Osteoblast (primary cell): ENCODE data around the gene ARHGAP6. TPM values are rescaled to one million over a fixed set of nuclear protein-coding genes. Genes with fewer than 3 reads are reported as not detected.
A peak's percentile ranks its signal among the peaks of the same experiment; 100 is the strongest.

ENCODE experiments used
- DNase-seq: peaks from one replicate; pipeline ENCODE4 v3.0.0; 2011; ENCODE audit warnings: low spot score, mixed read lengths; ENCODE audit not compliant: insufficient read length; ENCODE audit errors: missing footprints
- H2AFZ ChIP-seq: 2 replicates; pipeline ENCODE4 v1.6.0; 2011; ENCODE audit warnings: mild to moderate bottlenecking, low read length
- H3K27ac ChIP-seq: 2 replicates; pipeline ENCODE4 v1.5.1; 2011; ENCODE audit warnings: mild to moderate bottlenecking, low read depth, low read length, moderate library complexity
- H3K27me3 ChIP-seq: 2 replicates; pipeline ENCODE4 v1.6.0; 2012; ENCODE audit warnings: mild to moderate bottlenecking, control low read depth, inconsistent platforms, low read length, moderate library complexity; ENCODE audit not compliant: insufficient read depth
- H3K36me3 ChIP-seq: 2 replicates; pipeline ENCODE4 v1.5.1; 2011; ENCODE audit warnings: mild to moderate bottlenecking, low read length, control low read depth, moderate library complexity; ENCODE audit not compliant: insufficient read depth
- H3K4me1 ChIP-seq: 2 replicates; pipeline ENCODE4 v1.5.1; 2011; ENCODE audit warnings: mild to moderate bottlenecking, low read length, control low read depth, moderate library complexity; ENCODE audit not compliant: insufficient read depth
- H3K4me2 ChIP-seq: 2 replicates; pipeline ENCODE4 v1.6.0; 2011; ENCODE audit warnings: mild to moderate bottlenecking, low read length; ENCODE audit not compliant: insufficient read depth
- H3K4me3 ChIP-seq: fragments of 200-600 bp; sonication (generic); 3 replicates; pipeline ENCODE4 v1.5.1; 2012; ENCODE audit warnings: mild to moderate bottlenecking, low read length, inconsistent platforms; ENCODE audit not compliant: insufficient read depth
- H3K79me2 ChIP-seq: 2 replicates; pipeline ENCODE4 v1.6.0; 2012; ENCODE audit warnings: mild to moderate bottlenecking, low read length, control low read depth, inconsistent platforms; ENCODE audit not compliant: insufficient read depth
- H3K9me3 ChIP-seq: 2 replicates; pipeline ENCODE4 v1.5.1; 2011; ENCODE audit warnings: low read depth, low read length, control low read depth
- H4K20me1 ChIP-seq: 2 replicates; pipeline ENCODE4 v1.6.0; 2012; ENCODE audit warnings: mild to moderate bottlenecking, low read length, control low read depth; ENCODE audit not compliant: insufficient read depth
- CTCF ChIP-seq: IDR thresholded peaks from 2 replicates; pipeline ENCODE4 v1.5.1; 2011; ENCODE audit warnings: mild to moderate bottlenecking, low read depth, low read length, moderate library complexity; ENCODE audit errors: extremely low read depth
- total RNA-seq: library from RNA; depleted of rRNA; stranded (reverse); fragments of >200 nt; gene quantifications from 2 replicates; pipeline ENCODE4 v1.2.3, GENCODE V29; 2012

Gene ARHGAP6
- total RNA-seq, 1 donor, result 2.2 TPM

- no peaks in the 10 kb centered on the region for H3K9me3 ChIP-seq
- H4K20me1 ChIP-seq, result no peaks in the 10 kb centered on the region
- no peak for TF ChIP-seq CTCF
- H2AFZ ChIP-seq, result no peak overlapping the region
- no peaks in the 10 kb centered on the region for H3K36me3 ChIP-seq
- no peaks in the 10 kb centered on the region for H3K79me2 ChIP-seq
- H3K27ac ChIP-seq, result no peak overlapping the region
- no peak for DNase-seq
- no peaks in the 10 kb centered on the region for H3K27me3 ChIP-seq
- peaks cover 3% of the 10 kb centered on the region for H3K4me1 ChIP-seq
- no peak overlapping the region for H3K4me2 ChIP-seq
- no peak overlapping the region for H3K4me3 ChIP-seq
Observed at GRCh38 chrX:11380187-11380844, 285.4 kb downstream of the ARHGAP6 start.

- Histone ChIP-seq H3K4me3 (no peak overlapping the region), H3K36me3 (no peaks in the 10 kb centered on the region), H3K79me2 (no peaks in the 10 kb centered on the region), H3K4me2 (no peak overlapping the region), H3K27ac (no peak overlapping the region), H3K9me3 (no peaks in the 10 kb centered on the region), H3K27me3 (no peaks in the 10 kb centered on the region), H3K4me1 (no peaks in the 10 kb centered on the region), H2AFZ (no peak overlapping the region), H4K20me1 (no peaks in the 10 kb centered on the region)
- DNase-seq, result no peak
- no peak for TF ChIP-seq CTCF
Observed at GRCh38 chrX:11376163-11376562, 289.6 kb downstream of the ARHGAP6 start.

- Histone ChIP-seq H3K4me1 (no peaks in the 10 kb centered on the region), H3K27me3 (no peaks in the 10 kb centered on the region), H3K79me2 (no peaks in the 10 kb centered on the region), H2AFZ (no peak overlapping the region), H3K4me3 (no peak overlapping the region), H3K36me3 (no peaks in the 10 kb centered on the region), H3K9me3 (no peaks in the 10 kb centered on the region), H3K27ac (no peak overlapping the region), H3K4me2 (no peak overlapping the region), H4K20me1 (no peaks in the 10 kb centered on the region)
- DNase-seq, result no peak
- no peak for TF ChIP-seq CTCF
Observed at GRCh38 chrX:11375614-11376119, 290.1 kb downstream of the ARHGAP6 start.

GRCh38 chrX:11374570-11374969 is 291.1 kb downstream of the ARHGAP6 start:
- no peaks in the 10 kb centered on the region for H3K4me1 ChIP-seq
- H3K79me2 ChIP-seq, result no peaks in the 10 kb centered on the region
- TF ChIP-seq CTCF, result no peak
- no peaks in the 10 kb centered on the region for H3K9me3 ChIP-seq
- no peak overlapping the region for H3K4me3 ChIP-seq
- no peak overlapping the region for H3K27ac ChIP-seq
- H3K4me2 ChIP-seq, result no peak overlapping the region
- H3K36me3 ChIP-seq, result no peaks in the 10 kb centered on the region
- H3K27me3 ChIP-seq, result no peaks in the 10 kb centered on the region
- no peak overlapping the region for H2AFZ ChIP-seq
- peak; percentile 13 for DNase-seq
- no peaks in the 10 kb centered on the region for H4K20me1 ChIP-seq
